ENCODE results near the gene PFKFB3.
A peak's percentile ranks its signal among the peaks of the same experiment; 100 is the strongest.

Gene PFKFB3

DNA sequence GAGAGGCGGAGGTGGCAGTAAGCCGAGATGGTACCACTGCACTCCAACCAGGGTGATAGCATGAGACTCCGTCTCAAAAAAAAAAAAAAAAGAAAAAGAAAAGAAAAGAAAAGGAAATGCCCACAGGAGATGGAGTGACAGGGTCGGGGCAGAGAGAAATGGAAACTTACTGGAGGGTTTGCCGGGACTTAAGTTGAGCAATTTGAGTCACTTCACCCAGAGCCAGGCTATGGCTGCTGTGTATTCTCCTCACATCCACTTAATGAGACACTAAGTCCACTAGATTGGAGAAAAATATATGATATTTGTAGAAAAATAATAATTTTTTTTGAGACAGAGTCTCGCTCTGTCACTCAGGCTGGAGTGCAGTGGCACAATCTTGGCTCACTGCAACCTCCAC lies 4.6 kb upstream of the PFKFB3 start (continued):
- no peak for TF ChIP-seq INSM2 (tag by site-specific recombination; IDR thresholded peaks at IDR 0.05)
- TF ChIP-seq ZNF518A (tag by site-specific recombination; conservative IDR thresholded peaks at IDR 0.05; ENCODE audit: low read depth): no peak
- no peak for TF ChIP-seq ZNF302 (tag by site-specific recombination; IDR thresholded peaks at IDR 0.05; ENCODE audit: low read depth)
- no peak for TF ChIP-seq ZNF621 (tag by site-specific recombination; IDR thresholded peaks at IDR 0.05)
- no peak for TF ChIP-seq ZNF423 (tag by site-specific recombination; IDR thresholded peaks at IDR 0.05)

DNA sequence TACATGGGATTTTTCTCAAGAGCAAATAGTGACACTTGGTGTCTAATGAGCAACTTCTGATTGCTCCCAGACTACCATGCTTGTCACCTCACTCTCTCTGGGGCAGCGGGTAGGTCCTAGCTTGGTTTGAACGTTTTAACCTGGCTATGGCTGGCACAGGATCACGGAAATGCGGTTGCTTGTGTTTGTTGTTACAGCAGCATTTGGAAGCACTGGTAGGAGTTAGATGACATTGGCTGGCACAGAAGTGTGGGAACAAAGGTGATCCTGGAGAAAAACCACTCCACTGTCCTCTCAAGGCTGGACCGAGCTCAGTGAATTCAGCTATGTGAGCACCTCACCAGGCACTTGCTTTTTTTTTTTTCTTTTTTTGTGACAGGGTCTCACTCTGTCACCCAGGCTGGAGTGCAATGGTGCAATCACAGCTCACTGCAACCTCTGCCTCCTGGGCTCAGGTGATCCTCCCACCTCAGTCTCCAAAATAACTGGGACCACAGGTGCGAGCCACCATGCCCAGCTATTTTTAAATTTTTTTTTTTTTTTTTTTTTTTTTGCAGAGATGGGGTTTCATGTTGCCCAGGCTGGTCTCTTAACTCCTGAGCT lies 3.5 kb upstream of the PFKFB3 start:
- no peak overlapping the region for H3K4me3 ChIP-seq (ENCODE audit: low read depth, low read length)
- no peaks in the 10 kb centered on the region for H3K9me3 ChIP-seq (ENCODE audit: control insufficient read depth, insufficient read depth, low read depth, low read length)
- no peaks in the 10 kb centered on the region for H3K36me3 ChIP-seq (ENCODE audit: control insufficient read depth in 2 of 2, insufficient read depth in 1 of 2, low read length in 2 of 2)
- ChIA-PET CTCF (interaction anchor here (0.8 to 2.1 kb wide), 4 partner anchors 26 to 914 kb away, joined by 3 to 8 read pairs (median 6); no protein-coding TSS in a partner anchor), POLR2A (interaction anchor here (0.6 kb wide), 1 partner anchor 21 kb away, joined by 5 read pairs; no protein-coding TSS in a partner anchor)
- no peak overlapping the region for H3K27ac ChIP-seq (ENCODE audit: extremely low read depth, low read depth, low read length)
- peaks cover 12% of the 10 kb centered on the region for H3K4me1 ChIP-seq (ENCODE audit: control insufficient read depth, insufficient read depth, low read length)
- no peak for TF ChIP-seq ZNF114 (tag by site-specific recombination; IDR thresholded peaks at IDR 0.05)
- TF ChIP-seq ZNF362 (tag by site-specific recombination; IDR thresholded peaks at IDR 0.05): peak; percentile 89
- TF ChIP-seq ZNF423 (tag by site-specific recombination; IDR thresholded peaks at IDR 0.05): no peak
- no peak for TF ChIP-seq ZNF311 (tag by site-specific recombination; IDR thresholded peaks at IDR 0.05; ENCODE audit: borderline replicate concordance)
- TF ChIP-seq, protein P1, sequence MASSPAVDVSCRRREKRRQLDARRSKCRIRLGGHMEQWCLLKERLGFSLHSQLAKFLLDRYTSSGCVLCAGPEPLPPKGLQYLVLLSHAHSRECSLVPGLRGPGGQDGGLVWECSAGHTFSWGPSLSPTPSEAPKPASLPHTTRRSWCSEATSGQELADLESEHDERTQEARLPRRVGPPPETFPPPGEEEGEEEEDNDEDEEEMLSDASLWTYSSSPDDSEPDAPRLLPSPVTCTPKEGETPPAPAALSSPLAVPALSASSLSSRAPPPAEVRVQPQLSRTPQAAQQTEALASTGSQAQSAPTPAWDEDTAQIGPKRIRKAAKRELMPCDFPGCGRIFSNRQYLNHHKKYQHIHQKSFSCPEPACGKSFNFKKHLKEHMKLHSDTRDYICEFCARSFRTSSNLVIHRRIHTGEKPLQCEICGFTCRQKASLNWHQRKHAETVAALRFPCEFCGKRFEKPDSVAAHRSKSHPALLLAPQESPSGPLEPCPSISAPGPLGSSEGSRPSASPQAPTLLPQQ (tag by site-specific recombination; IDR thresholded peaks at IDR 0.05): no peak
- TF ChIP-seq GFI1B (tag by site-specific recombination; IDR thresholded peaks at IDR 0.05): no peak

DNA sequence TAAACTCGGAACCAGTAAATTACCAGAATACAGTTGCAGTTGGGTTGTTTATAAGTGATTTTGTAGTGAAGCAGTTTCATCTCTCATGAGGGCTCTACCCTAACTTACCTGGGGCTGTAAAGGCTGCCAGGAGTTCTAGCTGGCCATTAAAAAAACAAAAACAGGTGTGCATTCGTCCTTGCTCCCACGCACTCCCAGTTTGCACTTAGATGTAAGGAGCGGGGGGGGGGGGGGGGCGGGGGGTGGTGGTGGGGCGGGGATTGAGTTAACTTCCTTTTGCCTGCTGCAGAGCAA lies 2.3 kb upstream of the PFKFB3 start:
- CTCF ChIA-PET: interaction anchor here (0.6 to 2.1 kb wide), 5 partner anchors 27 to 478 kb away, joined by 3 to 8 read pairs (median 4); no protein-coding TSS in a partner anchor
- Histone ChIP-seq H3K9me3 (ENCODE audit: control insufficient read depth, insufficient read depth, low read depth, low read length) (no peaks in the 10 kb centered on the region), H3K4me1 (ENCODE audit: control insufficient read depth, insufficient read depth, low read length) (peaks cover 16% of the 10 kb centered on the region), H3K4me3 (ENCODE audit: low read depth, low read length) (no peak overlapping the region), H3K36me3 (ENCODE audit: control insufficient read depth in 2 of 2, insufficient read depth in 1 of 2, low read length in 2 of 2) (no peaks in the 10 kb centered on the region), H3K27ac (ENCODE audit: extremely low read depth, low read depth, low read length) (no peak overlapping the region)
- POLR2A ChIA-PET: interaction anchor here (5.1 kb wide), 1 partner anchor 200 kb away, joined by 92 read pairs; no protein-coding TSS in a partner anchor
- TF ChIP-seq ZBTB49 (tag by site-specific recombination; IDR thresholded peaks at IDR 0.05; ENCODE audit: low read depth) (no peak), ZNF354C (tag by site-specific recombination; IDR thresholded peaks at IDR 0.05; ENCODE audit: borderline replicate concordance, low read depth) (no peak), ZNF155 (tag by site-specific recombination; IDR thresholded peaks at IDR 0.05) (no peak), ZBTB8A (tag by site-specific recombination; IDR thresholded peaks at IDR 0.05) (no peak), TSHZ1 (tag by site-specific recombination; IDR thresholded peaks at IDR 0.05; ENCODE audit: borderline replicate concordance) (no peak), SCRT2 (tag by site-specific recombination; IDR thresholded peaks at IDR 0.05) (no peak), ZNF202 (tag by site-specific recombination; IDR thresholded peaks at IDR 0.05; ENCODE audit: borderline replicate concordance) (no peak)
